ENCODE results near the gene RHD. TPM values are rescaled to one million over a fixed set of nuclear protein-coding genes. Genes with fewer than 3 reads are reported as not detected.

RHD gene
- total RNA-seq, 1 experiment from 2014 or later, result 1.3 TPM

DNA sequence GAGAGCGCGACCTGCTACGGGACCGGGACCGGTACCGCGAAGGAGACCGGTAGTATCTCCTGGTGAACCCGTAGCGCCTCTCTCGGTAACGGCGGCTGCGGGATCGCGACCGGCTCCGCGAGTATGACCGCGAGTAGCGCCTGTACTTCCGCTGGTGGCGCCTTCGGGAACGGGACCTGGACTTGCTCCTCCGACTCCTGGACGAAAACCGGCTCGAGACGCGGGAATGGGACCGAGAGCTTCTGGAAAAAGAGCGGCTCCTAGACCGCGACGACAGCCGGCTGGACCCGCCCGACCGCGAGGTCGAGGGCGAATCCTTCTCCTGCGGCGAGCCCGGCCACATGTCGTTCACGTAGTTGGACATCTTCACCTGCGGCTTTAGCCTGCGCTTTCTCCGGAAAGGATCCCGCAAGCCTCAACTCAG lies 25.7 kb upstream of the RHD start:
- Histone ChIP-seq H3K23me2 (ENCODE audit: insufficient read length, low read depth, low read length, poor library complexity, severe bottlenecking) (peaks cover 9% of the 10 kb centered on the region), H2BK15ac (ENCODE audit: low read depth, low read length) (no peak overlapping the region), H4K5ac (ENCODE audit: insufficient read length, low read depth, low read length) (no peak overlapping the region), H3K18ac (ENCODE audit: insufficient read length, low read depth, low read length) (peak overlapping the region; percentile 43), H3T11ph (ENCODE audit: low read length) (no peak overlapping the region), H3K4me1 (ENCODE audit: insufficient read depth, low read length) (no peaks in the 10 kb centered on the region), H2AK5ac (ENCODE audit: insufficient read length, low read length) (no peak overlapping the region), H3K9ac (ENCODE audit: extremely low read depth, insufficient read length, low read length) (peak overlapping the region; percentile 81), H3K27ac (ENCODE audit: insufficient read length, low read depth, low read length) (no peak overlapping the region), H4K8ac (replicated peaks; ENCODE audit: insufficient read length, low read depth, low read length) (no peak overlapping the region), H2BK120ac (ENCODE audit: low read depth, low read length, poor library complexity, severe bottlenecking) (no peak overlapping the region), H2BK20ac (ENCODE audit: low read depth, low read length, poor library complexity, severe bottlenecking) (no peak overlapping the region), H4K91ac (ENCODE audit: insufficient read length, low read depth, low read length) (no peak overlapping the region), H3K9me3 (ENCODE audit: control insufficient read depth, low read depth, low read length) (no peaks in the 10 kb centered on the region), H3K27me3 (ENCODE audit: insufficient read depth, low read length) (no peaks in the 10 kb centered on the region), H3K79me2 (ENCODE audit: insufficient read depth, low read length) (peaks cover 5% of the 10 kb centered on the region; the same call in 1 of the 2 replicates), H3K14ac (ENCODE audit: insufficient read depth, low read length) (peak overlapping the region; percentile 81), H2BK12ac (ENCODE audit: insufficient read length, low read depth, low read length) (no peak overlapping the region), H4K20me1 (ENCODE audit: control insufficient read depth, insufficient read depth, insufficient read length) (no peaks in the 10 kb centered on the region), H3K4ac (ENCODE audit: low read depth, low read length) (no peak overlapping the region), H3K4me2 (ENCODE audit: insufficient read depth, insufficient read length, low read length) (peak overlapping the region; percentile 78), H2AFZ (ENCODE audit: low read length) (no peak overlapping the region), H3K23ac (ENCODE audit: insufficient read length, low read depth, low read length) (no peak overlapping the region), H2BK5ac (ENCODE audit: insufficient read length, low read length) (no peak overlapping the region), H3K79me1 (ENCODE audit: insufficient read depth, low read depth, low read length, poor library complexity, severe bottlenecking) (no peaks in the 10 kb centered on the region), H3K56ac (ENCODE audit: insufficient read length, low read depth, low read length) (no peak overlapping the region)
- peak overlapping the region; percentile 91 to 93 (median 92); a peak in 5 of 7 replicates for H3K27ac Mint-ChIP-seq
- TF ChIP-seq, protein P1, sequence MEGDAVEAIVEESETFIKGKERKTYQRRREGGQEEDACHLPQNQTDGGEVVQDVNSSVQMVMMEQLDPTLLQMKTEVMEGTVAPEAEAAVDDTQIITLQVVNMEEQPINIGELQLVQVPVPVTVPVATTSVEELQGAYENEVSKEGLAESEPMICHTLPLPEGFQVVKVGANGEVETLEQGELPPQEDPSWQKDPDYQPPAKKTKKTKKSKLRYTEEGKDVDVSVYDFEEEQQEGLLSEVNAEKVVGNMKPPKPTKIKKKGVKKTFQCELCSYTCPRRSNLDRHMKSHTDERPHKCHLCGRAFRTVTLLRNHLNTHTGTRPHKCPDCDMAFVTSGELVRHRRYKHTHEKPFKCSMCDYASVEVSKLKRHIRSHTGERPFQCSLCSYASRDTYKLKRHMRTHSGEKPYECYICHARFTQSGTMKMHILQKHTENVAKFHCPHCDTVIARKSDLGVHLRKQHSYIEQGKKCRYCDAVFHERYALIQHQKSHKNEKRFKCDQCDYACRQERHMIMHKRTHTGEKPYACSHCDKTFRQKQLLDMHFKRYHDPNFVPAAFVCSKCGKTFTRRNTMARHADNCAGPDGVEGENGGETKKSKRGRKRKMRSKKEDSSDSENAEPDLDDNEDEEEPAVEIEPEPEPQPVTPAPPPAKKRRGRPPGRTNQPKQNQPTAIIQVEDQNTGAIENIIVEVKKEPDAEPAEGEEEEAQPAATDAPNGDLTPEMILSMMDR (conservative IDR thresholded peaks at IDR 0.05), result no peak
- DNase-seq, result no peak
- no CpG with 5 or more reads among the region's 53 CpGs for WGBS (ENCODE audit: extremely low coverage, insufficient read length, low lambda C conversion rate)
- peaks cover 18 to 24% of the 10 kb centered on the region in 2 experiments for H3K4me1 Mint-ChIP-seq
- peak overlapping the region; percentile 95 to 98 for H3K4me3 Mint-ChIP-seq
- peaks cover 29 to 51% (median 44%) of the 10 kb centered on the region in 3 experiments for H3K36me3 Mint-ChIP-seq (ENCODE audit: insufficient read depth in 1 of 3, low read depth in 3 of 3)
- no peaks in the 10 kb centered on the region; the same call in 1 of the 2 replicates for H3K27me3 Mint-ChIP-seq (ENCODE audit: low read depth)
- no peaks in the 10 kb centered on the region for H3K9me3 Mint-ChIP-seq
